HFFc6 (cell line): ENCODE measurements around the gene SLC4A1. TPM values are rescaled to one million over a fixed set of nuclear protein-coding genes. Genes with fewer than 3 reads are reported as not detected.

Experiments
- DNase-seq: peaks from one replicate; pipeline ENCODE4 v3.0.0-alpha.2; 2018
- H3K27ac Mint-ChIP-seq: 2 replicates; pipeline ENCODE4 v1.8.0; 2020; ENCODE audit warnings: mild to moderate bottlenecking, mixed read lengths
- H3K27me3 Mint-ChIP-seq: 2 replicates; pipeline ENCODE4 v1.8.0; 2021; ENCODE audit warnings: mild to moderate bottlenecking, moderate library complexity, mixed read lengths; ENCODE audit not compliant: insufficient read depth
- H3K36me3 Mint-ChIP-seq: 2 replicates; pipeline ENCODE4 v1.8.0; 2021; ENCODE audit warnings: low read depth, mixed read lengths
- H3K4me1 Mint-ChIP-seq: 2 replicates; pipeline ENCODE4 v1.8.0; 2020; ENCODE audit warnings: low read depth, mixed read lengths
- H3K4me3 Mint-ChIP-seq: 2 replicates; pipeline ENCODE4 v1.8.0; 2020; ENCODE audit warnings: mild to moderate bottlenecking, moderate library complexity, mixed read lengths
- H3K9me3 Mint-ChIP-seq: 2 replicates; pipeline ENCODE4 v1.8.0; 2020; ENCODE audit warnings: mild to moderate bottlenecking, mixed read lengths
- CTCF ChIP-seq: fragments of 200-600 bp; sonication (generic); IDR thresholded peaks from 2 replicates; pipeline ENCODE4 v1.5.0; 2021; ENCODE audit warnings: antibody characterized with exemption, mild to moderate bottlenecking
- total RNA-seq, 6 experiments: library from RNA; stranded (reverse); fragmentation: NEBNext Ultra II Directional; extraction: Animal tissue kit (Norgen Biotek cat#: 25700); gene quantifications; 2 replicates in 1 of 6; 3 replicates in 5 of 6; pipeline ENCODE4 v1.2.3, GENCODE V29; 2021

Gene SLC4A1
- total RNA-seq, 6 experiments from 2014 or later = not detected

GRCh38 chr17:44210342-44211192, 57.4 kb downstream of the SLC4A1 start:
- peak; percentile 97 for TF ChIP-seq CTCF
- peaks cover 45% of the 10 kb centered on the region for H3K36me3 Mint-ChIP-seq
- H3K27ac Mint-ChIP-seq = peak overlapping the region; percentile 72
- DNase-seq = peak; percentile 38
- H3K27me3 Mint-ChIP-seq = peaks cover 4% of the 10 kb centered on the region
- peaks cover 35% of the 10 kb centered on the region for H3K4me1 Mint-ChIP-seq
- no peaks in the 10 kb centered on the region for H3K9me3 Mint-ChIP-seq
- no peak overlapping the region for H3K4me3 Mint-ChIP-seq

- Mint-ChIP-seq H3K4me3 (no peak overlapping the region), H3K27ac (peak overlapping the region; percentile 72), H3K36me3 (peaks cover 40% of the 10 kb centered on the region), H3K9me3 (no peaks in the 10 kb centered on the region), H3K27me3 (peaks cover 4% of the 10 kb centered on the region), H3K4me1 (peaks cover 42% of the 10 kb centered on the region)
- no peak for TF ChIP-seq CTCF
- DNase-seq = no peak
Measured at GRCh38 chr17:44209786-44210341, 58.1 kb downstream of the SLC4A1 start.

GRCh38 chr17:44207743-44208142, 60.2 kb downstream of the SLC4A1 start:
- H3K27ac Mint-ChIP-seq = peak overlapping the region; percentile 92
- TF ChIP-seq CTCF = no peak
- H3K4me3 Mint-ChIP-seq = peak overlapping the region; percentile 53; the same call in 1 of the 2 replicates
- H3K27me3 Mint-ChIP-seq = peaks cover 4% of the 10 kb centered on the region
- H3K36me3 Mint-ChIP-seq = peaks cover 25% of the 10 kb centered on the region
- peaks cover 63% of the 10 kb centered on the region for H3K4me1 Mint-ChIP-seq
- H3K9me3 Mint-ChIP-seq = no peaks in the 10 kb centered on the region
- DNase-seq = no peak

GRCh38 chr17:44207319-44207718, 60.6 kb downstream of the SLC4A1 start:
- H3K4me3 Mint-ChIP-seq = no peak overlapping the region
- no peak for DNase-seq
- H3K27ac Mint-ChIP-seq = no peak overlapping the region
- H3K9me3 Mint-ChIP-seq = no peaks in the 10 kb centered on the region
- TF ChIP-seq CTCF = no peak
- peaks cover 4% of the 10 kb centered on the region for H3K27me3 Mint-ChIP-seq
- H3K4me1 Mint-ChIP-seq = peaks cover 67% of the 10 kb centered on the region
- H3K36me3 Mint-ChIP-seq = peaks cover 25% of the 10 kb centered on the region

GRCh38 chr17:44206825-44207155, 61.1 kb downstream of the SLC4A1 start:
- Mint-ChIP-seq H3K27me3 (peaks cover 4% of the 10 kb centered on the region), H3K9me3 (no peaks in the 10 kb centered on the region), H3K4me3 (no peak overlapping the region), H3K4me1 (peaks cover 72% of the 10 kb centered on the region), H3K27ac (no peak overlapping the region), H3K36me3 (peaks cover 25% of the 10 kb centered on the region)
- TF ChIP-seq CTCF = no peak
- no peak for DNase-seq
